GM18502 (cell line): Measurements from ENCODE around the gene CIDEB.
A peak's percentile ranks its signal among the peaks of the same experiment; 100 is the strongest.

Experiments used
- ATAC-seq: cut with Tn5 transposase; IDR thresholded peaks from one replicate; pipeline ENCODE4 v1.9.1; 2021; ENCODE audit warnings: mild to moderate bottlenecking; ENCODE audit not compliant: unreplicated experiment, poor library complexity

Gene CIDEB

GRCh38 chr14:24293525-24293924, 14.3 kb downstream of the CIDEB start:
- no peak for ATAC-seq

- no peak for ATAC-seq
Measured at GRCh38 chr14:24292118-24292807, 15.5 kb downstream of the CIDEB start.

- no peak for ATAC-seq
Measured at GRCh38 chr14:24291446-24292117, 16.2 kb downstream of the CIDEB start.

- ATAC-seq = no peak
Measured at GRCh38 chr14:24290746-24291145, 17.0 kb downstream of the CIDEB start.

GRCh38 chr14:24289649-24290280, 18.0 kb downstream of the CIDEB start:
- ATAC-seq = no peak

- ATAC-seq = no peak
Measured at GRCh38 chr14:24286996-24287395, 20.8 kb downstream of the CIDEB start.

GRCh38 chr14:24285351-24285750, 22.4 kb downstream of the CIDEB start:
- ATAC-seq = no peak

GRCh38 chr14:24284501-24285035, 23.2 kb downstream of the CIDEB start:
- no peak for ATAC-seq

GRCh38 chr14:24283796-24284460, 23.8 kb downstream of the CIDEB start:
- no peak for ATAC-seq

- ATAC-seq = no peak
Measured at GRCh38 chr14:24282736-24283135, 25.0 kb downstream of the CIDEB start.

GRCh38 chr14:24281636-24282035, 26.1 kb downstream of the CIDEB start:
- no peak for ATAC-seq

GRCh38 chr14:24280797-24281460, 26.8 kb downstream of the CIDEB start:
- no peak for ATAC-seq

- peak; percentile 73 for ATAC-seq
Measured at GRCh38 chr14:24279301-24280186, 28.2 kb downstream of the CIDEB start.

GRCh38 chr14:24278424-24278823, 29.4 kb downstream of the CIDEB start:
- ATAC-seq = no peak

- no peak for ATAC-seq
Measured at GRCh38 chr14:24277606-24278321, 30.0 kb downstream of the CIDEB start.

- no peak for ATAC-seq
Measured at GRCh38 chr14:24277071-24277470, 30.7 kb downstream of the CIDEB start.

GRCh38 chr14:24274101-24274543, 33.7 kb downstream of the CIDEB start:
- ATAC-seq = peak; percentile 50

GRCh38 chr14:24273422-24273998, 34.3 kb downstream of the CIDEB start:
- ATAC-seq = no peak
